ENCODE results near the gene TAS1R3.

TAS1R3 gene

DNA sequence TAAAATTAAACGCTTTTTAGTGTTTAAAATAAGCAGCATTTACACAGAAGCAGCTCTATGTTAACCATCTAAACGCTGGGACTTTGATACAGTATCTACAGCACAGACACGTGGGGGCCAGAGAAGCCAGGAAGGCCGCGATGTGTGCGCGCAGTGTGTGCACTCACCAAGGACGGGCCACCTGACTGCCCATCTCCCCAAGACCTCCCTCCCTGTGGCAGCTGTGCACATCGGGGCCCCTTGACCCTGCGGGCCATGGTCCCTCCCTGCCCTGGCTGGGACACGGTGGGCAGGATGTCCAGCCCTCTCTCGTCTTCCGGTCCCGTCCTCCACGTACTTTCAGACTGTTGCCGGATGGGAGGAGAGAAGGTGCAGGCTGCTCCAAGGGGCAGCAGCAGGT, 4.2 kb downstream of the TAS1R3 start:
- TF ChIP-seq, protein P1, sequence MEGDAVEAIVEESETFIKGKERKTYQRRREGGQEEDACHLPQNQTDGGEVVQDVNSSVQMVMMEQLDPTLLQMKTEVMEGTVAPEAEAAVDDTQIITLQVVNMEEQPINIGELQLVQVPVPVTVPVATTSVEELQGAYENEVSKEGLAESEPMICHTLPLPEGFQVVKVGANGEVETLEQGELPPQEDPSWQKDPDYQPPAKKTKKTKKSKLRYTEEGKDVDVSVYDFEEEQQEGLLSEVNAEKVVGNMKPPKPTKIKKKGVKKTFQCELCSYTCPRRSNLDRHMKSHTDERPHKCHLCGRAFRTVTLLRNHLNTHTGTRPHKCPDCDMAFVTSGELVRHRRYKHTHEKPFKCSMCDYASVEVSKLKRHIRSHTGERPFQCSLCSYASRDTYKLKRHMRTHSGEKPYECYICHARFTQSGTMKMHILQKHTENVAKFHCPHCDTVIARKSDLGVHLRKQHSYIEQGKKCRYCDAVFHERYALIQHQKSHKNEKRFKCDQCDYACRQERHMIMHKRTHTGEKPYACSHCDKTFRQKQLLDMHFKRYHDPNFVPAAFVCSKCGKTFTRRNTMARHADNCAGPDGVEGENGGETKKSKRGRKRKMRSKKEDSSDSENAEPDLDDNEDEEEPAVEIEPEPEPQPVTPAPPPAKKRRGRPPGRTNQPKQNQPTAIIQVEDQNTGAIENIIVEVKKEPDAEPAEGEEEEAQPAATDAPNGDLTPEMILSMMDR (IDR thresholded peaks at IDR 0.05; ENCODE audit: low read depth, low read length), result no peak
- no peak for TF ChIP-seq EZH2phosphoT487 (IDR thresholded peaks at IDR 0.05; ENCODE audit: low read depth)
- no peaks in the 10 kb centered on the region for H3K9me3 ChIP-seq (ENCODE audit: insufficient read depth, low read length)
- no peak overlapping the region for H3K4me2 ChIP-seq (ENCODE audit: low read length)
- no peaks in the 10 kb centered on the region for H4K20me1 ChIP-seq (ENCODE audit: insufficient read depth, low read length)
- no peak overlapping the region for H3K4me3 ChIP-seq (ENCODE audit: low read length)
- no peaks in the 10 kb centered on the region for H3K79me2 ChIP-seq (ENCODE audit: low read length)
- no peak overlapping the region for H2AFZ ChIP-seq (ENCODE audit: low read depth, low read length)
- no peaks in the 10 kb centered on the region for H3K36me3 ChIP-seq (replicated peaks; ENCODE audit: low read depth, low read length)
- no peak overlapping the region for H3K27ac ChIP-seq (ENCODE audit: low read length)
- no peaks in the 10 kb centered on the region for H3K4me1 ChIP-seq (ENCODE audit: low read length)
- no peak overlapping the region for H3K9ac ChIP-seq (ENCODE audit: low read length)
- no peaks in the 10 kb centered on the region for H3K27me3 ChIP-seq (ENCODE audit: low read depth, low read length)

DNA sequence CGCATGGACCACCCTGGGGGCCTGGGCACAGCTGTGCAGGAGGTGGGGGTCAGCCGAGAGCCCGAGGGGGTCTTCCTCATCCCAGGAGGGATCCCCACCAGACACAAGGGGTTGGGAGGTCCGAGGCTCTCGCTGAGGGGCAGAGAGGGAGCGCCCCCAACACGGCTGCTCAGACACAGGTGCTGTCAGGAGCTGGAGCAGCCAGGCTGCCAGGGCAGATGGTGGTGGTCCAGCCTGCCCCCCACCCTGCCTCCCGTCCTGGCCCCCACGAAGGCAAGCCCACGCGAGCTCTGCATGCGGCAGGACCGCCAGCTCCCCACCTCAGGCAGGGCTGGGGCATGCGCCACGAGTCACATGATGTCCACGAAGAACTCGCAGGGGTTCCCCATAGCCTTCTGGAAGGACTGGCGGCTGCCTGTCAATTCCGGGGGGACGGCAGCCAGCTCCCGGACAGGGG, 4.7 kb downstream of the TAS1R3 start:
- no peaks in the 10 kb centered on the region for H3K79me2 ChIP-seq (ENCODE audit: low read length)
- H2AFZ ChIP-seq (ENCODE audit: low read depth, low read length), result no peak overlapping the region
- no peak overlapping the region for H3K4me2 ChIP-seq (ENCODE audit: low read length)
- H3K4me3 ChIP-seq (ENCODE audit: low read length), result no peak overlapping the region
- no peak overlapping the region for H3K27ac ChIP-seq (ENCODE audit: low read length)
- no peaks in the 10 kb centered on the region for H3K4me1 ChIP-seq (ENCODE audit: low read length)
- no peaks in the 10 kb centered on the region for H3K36me3 ChIP-seq (replicated peaks; ENCODE audit: low read depth, low read length)
- H3K27me3 ChIP-seq (ENCODE audit: low read depth, low read length), result no peaks in the 10 kb centered on the region
- H3K9me3 ChIP-seq (ENCODE audit: insufficient read depth, low read length), result no peaks in the 10 kb centered on the region
- TF ChIP-seq EZH2phosphoT487 (IDR thresholded peaks at IDR 0.05; ENCODE audit: low read depth), result no peak
- TF ChIP-seq, protein P1 (IDR thresholded peaks at IDR 0.05; ENCODE audit: low read depth, low read length), result no peak
- H4K20me1 ChIP-seq (ENCODE audit: insufficient read depth, low read length), result 0 out of 2 replicates have a peak, but pooled peaks cover under 1% of the 10 kb centered on the region
- H3K9ac ChIP-seq (ENCODE audit: low read length), result no peak overlapping the region

DNA sequence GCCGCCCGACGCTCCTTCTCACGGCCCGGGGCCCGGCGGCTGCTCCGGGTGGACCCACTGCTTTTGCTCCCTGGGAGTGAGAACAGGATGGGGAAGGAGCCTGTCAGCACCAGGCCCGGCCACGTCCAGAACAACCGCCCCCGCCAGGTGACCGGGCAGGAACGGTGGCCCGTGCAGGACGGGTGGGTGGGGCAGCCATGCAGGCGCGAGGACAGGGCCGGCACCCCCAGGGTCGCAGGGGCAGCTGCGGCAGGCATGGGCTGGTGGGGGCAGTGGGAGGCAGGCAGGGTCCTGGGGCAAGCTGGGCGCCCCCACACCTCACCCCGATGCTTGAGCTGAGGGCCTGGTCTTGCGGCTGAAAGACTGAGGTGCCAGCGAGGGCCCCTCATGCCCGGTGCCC, 5.4 kb downstream of the TAS1R3 start:
- Histone ChIP-seq H3K27me3 (ENCODE audit: low read depth, low read length) (no peaks in the 10 kb centered on the region), H3K9ac (ENCODE audit: low read length) (no peak overlapping the region), H3K79me2 (ENCODE audit: low read length) (no peaks in the 10 kb centered on the region), H3K4me1 (ENCODE audit: low read length) (no peaks in the 10 kb centered on the region), H3K9me3 (ENCODE audit: insufficient read depth, low read length) (no peaks in the 10 kb centered on the region), H2AFZ (ENCODE audit: low read depth, low read length) (no peak overlapping the region), H3K4me3 (ENCODE audit: low read length) (no peak overlapping the region), H3K4me2 (ENCODE audit: low read length) (no peak overlapping the region), H3K27ac (ENCODE audit: low read length) (no peak overlapping the region), H3K36me3 (replicated peaks; ENCODE audit: low read depth, low read length) (peaks cover 6% of the 10 kb centered on the region), H4K20me1 (ENCODE audit: insufficient read depth, low read length) (0 out of 2 replicates have a peak, but pooled peaks cover 7% of the 10 kb centered on the region)
- no peak for TF ChIP-seq EZH2phosphoT487 (IDR thresholded peaks at IDR 0.05; ENCODE audit: low read depth)
- TF ChIP-seq, protein P1 (IDR thresholded peaks at IDR 0.05; ENCODE audit: low read depth, low read length), result no peak

DNA sequence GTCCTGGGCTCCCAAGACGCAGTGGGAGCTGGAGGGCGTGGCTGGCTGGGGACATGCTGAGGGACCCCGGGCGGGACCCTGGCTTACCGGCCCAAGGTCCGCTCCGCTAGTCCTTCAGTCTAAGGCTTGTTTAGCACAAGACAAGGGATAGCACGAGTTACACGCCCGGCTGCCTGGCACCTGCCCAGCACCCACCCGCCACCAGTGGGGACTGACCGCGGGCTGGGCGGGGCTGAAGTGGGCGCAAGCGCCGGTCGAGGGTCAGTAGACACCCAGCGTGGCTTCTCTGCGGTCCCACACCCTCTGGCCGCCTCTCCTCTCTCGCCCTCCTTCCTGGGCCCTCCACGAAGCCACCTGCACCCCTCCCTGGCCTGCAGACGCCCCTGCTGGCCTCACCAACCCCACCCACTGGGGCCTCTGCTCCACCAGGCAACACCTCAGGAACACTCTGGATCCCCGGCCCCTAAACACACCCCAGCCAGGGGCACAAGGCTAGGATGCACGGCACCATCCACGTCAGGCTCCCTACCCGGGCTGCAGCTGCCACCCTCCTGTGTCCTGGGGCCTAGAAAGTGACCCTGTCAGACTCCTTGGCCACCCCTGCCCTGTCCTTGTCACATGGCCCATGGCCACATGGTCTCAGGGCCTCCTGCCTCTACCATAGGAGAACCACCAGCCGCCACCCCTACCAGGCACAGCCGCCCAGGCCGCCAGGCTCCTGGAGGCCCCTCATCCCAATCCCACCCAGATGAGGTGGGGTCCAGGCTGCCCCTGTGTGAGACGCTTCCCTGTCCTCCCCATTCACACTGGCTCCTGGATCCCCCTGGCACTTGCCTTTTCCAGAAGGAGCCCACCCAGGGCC, 6.1 kb downstream of the TAS1R3 start:
- H3K9me3 ChIP-seq (ENCODE audit: insufficient read depth, low read length), result no peaks in the 10 kb centered on the region
- no peak overlapping the region for H3K4me3 ChIP-seq (ENCODE audit: low read length)
- TF ChIP-seq, protein P1 (IDR thresholded peaks at IDR 0.05; ENCODE audit: low read depth, low read length), result no peak
- TF ChIP-seq EZH2phosphoT487 (IDR thresholded peaks at IDR 0.05; ENCODE audit: low read depth), result no peak
- no peaks in the 10 kb centered on the region for H3K79me2 ChIP-seq (ENCODE audit: low read length)
- no peaks in the 10 kb centered on the region for H3K27me3 ChIP-seq (ENCODE audit: low read depth, low read length)
- H2AFZ ChIP-seq (ENCODE audit: low read depth, low read length), result no peak overlapping the region
- no peak overlapping the region for H3K4me2 ChIP-seq (ENCODE audit: low read length)
- H3K27ac ChIP-seq (ENCODE audit: low read length), result no peak overlapping the region
- H3K36me3 ChIP-seq (replicated peaks; ENCODE audit: low read depth, low read length), result peaks cover 12% of the 10 kb centered on the region
- no peaks in the 10 kb centered on the region for H3K4me1 ChIP-seq (ENCODE audit: low read length)
- H3K9ac ChIP-seq (ENCODE audit: low read length), result no peak overlapping the region
- H4K20me1 ChIP-seq (ENCODE audit: insufficient read depth, low read length), result 0 out of 2 replicates have a peak, but pooled peaks cover 7% of the 10 kb centered on the region

Measured in OCI-LY3 (cell line).